Muscle layer of colon (tissue), 2 donors: ENCODE measurements around the gene ARHGAP26.
"Not testable (repeated sequence)": the region's sequence is repeated elsewhere in the genome, so short reads cannot be mapped to it uniquely, and the experiment has no call there.

Experiments
- H3K27ac ChIP-seq: one replicate; pipeline ENCODE4 v1.7.0; 2013; ENCODE audit warnings: low read depth, mild to moderate bottlenecking, low read length, moderate library complexity
- H3K27me3 ChIP-seq, 2 donors: one replicate each; pipeline ENCODE4 v1.7.0; 2013; ENCODE audit warnings: low read length in 2 of 2, mild to moderate bottlenecking in 2 of 2; ENCODE audit not compliant: insufficient read depth in 2 of 2, control insufficient read depth in 1 of 2
- H3K36me3 ChIP-seq: one replicate; pipeline ENCODE4 v1.7.0; 2013; ENCODE audit warnings: mild to moderate bottlenecking, low read length; ENCODE audit not compliant: insufficient read depth
- H3K4me1 ChIP-seq: one replicate; pipeline ENCODE4 v1.7.0; 2013; ENCODE audit warnings: mild to moderate bottlenecking, low read length; ENCODE audit not compliant: insufficient read depth
- H3K4me3 ChIP-seq, 2 donors: one replicate each; pipeline ENCODE4 v1.7.0; 2013; ENCODE audit warnings: low read length in 2 of 2, low read depth in 1 of 2, mild to moderate bottlenecking in 1 of 2, moderate library complexity in 1 of 2
- H3K9ac ChIP-seq: one replicate; pipeline ENCODE4 v1.7.0; 2013; ENCODE audit warnings: low read length
- H3K9me3 ChIP-seq: one replicate; pipeline ENCODE4 v1.7.0; 2013; ENCODE audit warnings: mild to moderate bottlenecking, low read length
- donor health status: abdominal sarcoma.
- donor health status: Adenocarcinoma of cecum.

The ARHGAP26 gene

GRCh38 chr5:143110591-143110990, 340.4 kb downstream of the ARHGAP26 start:
- H3K9ac ChIP-seq = no peak overlapping the region
- H3K9me3 ChIP-seq = no peaks in the 10 kb centered on the region
- no peaks in the 10 kb centered on the region for H3K27me3 ChIP-seq
- no peaks in the 10 kb centered on the region for H3K36me3 ChIP-seq
- H3K4me3 ChIP-seq = no peak overlapping the region
- H3K4me1 ChIP-seq = peaks cover 4% of the 10 kb centered on the region
- no peak overlapping the region for H3K27ac ChIP-seq

GRCh38 chr5:143111799-143112198, 341.6 kb downstream of the ARHGAP26 start:
- H3K9ac ChIP-seq = no peak overlapping the region

GRCh38 chr5:143113461-143113860, 343.3 kb downstream of the ARHGAP26 start:
- Histone ChIP-seq H3K9ac (no peak overlapping the region), H3K36me3 (no peaks in the 10 kb centered on the region), H3K4me1 (peaks cover 4% of the 10 kb centered on the region), H3K9me3 (no peaks in the 10 kb centered on the region), H3K27me3 (no peaks in the 10 kb centered on the region), H3K27ac (no peak overlapping the region), H3K4me3 (no peak overlapping the region)

More at GRCh38 chr5:143111799-143112198, 341.6 kb downstream of the ARHGAP26 start:
- no peaks in the 10 kb centered on the region for H3K9me3 ChIP-seq
- H3K27me3 ChIP-seq = no peaks in the 10 kb centered on the region
- peaks cover 4% of the 10 kb centered on the region for H3K4me1 ChIP-seq
- H3K36me3 ChIP-seq = no peaks in the 10 kb centered on the region
- no peak overlapping the region for H3K4me3 ChIP-seq
- H3K27ac ChIP-seq = no peak overlapping the region

- Histone ChIP-seq H3K27ac (no peak overlapping the region), H3K36me3 (no peaks in the 10 kb centered on the region), H3K27me3 (no peaks in the 10 kb centered on the region), H3K9me3 (no peaks in the 10 kb centered on the region), H3K4me1 (peaks cover 10% of the 10 kb centered on the region), H3K4me3 (no peak overlapping the region), H3K9ac (no peak overlapping the region)
Measured at GRCh38 chr5:143114481-143114880, 344.3 kb downstream of the ARHGAP26 start.

- Histone ChIP-seq H3K4me1 (peaks cover 13% of the 10 kb centered on the region), H3K9ac (no peak overlapping the region), H3K9me3 (no peaks in the 10 kb centered on the region), H3K4me3 (no peak overlapping the region), H3K27me3 (no peaks in the 10 kb centered on the region), H3K27ac (no peak overlapping the region), H3K36me3 (no peaks in the 10 kb centered on the region)
Measured at GRCh38 chr5:143115381-143115780, 345.2 kb downstream of the ARHGAP26 start.

- Histone ChIP-seq H3K36me3 (no peaks in the 10 kb centered on the region), H3K4me1 (peaks cover 9% of the 10 kb centered on the region), H3K9ac (no peak overlapping the region), H3K27ac (no peak overlapping the region), H3K9me3 (no peaks in the 10 kb centered on the region), H3K27me3 (no peaks in the 10 kb centered on the region), H3K4me3 (no peak overlapping the region)
Measured at GRCh38 chr5:143116814-143117213, 346.6 kb downstream of the ARHGAP26 start.

- Histone ChIP-seq H3K9me3 (no peaks in the 10 kb centered on the region), H3K4me1 (peaks cover 9% of the 10 kb centered on the region), H3K27ac (no peak overlapping the region), H3K4me3 (no peak overlapping the region), H3K9ac (no peak overlapping the region), H3K36me3 (no peaks in the 10 kb centered on the region), H3K27me3 (no peaks in the 10 kb centered on the region)
Measured at GRCh38 chr5:143117821-143118220, 347.6 kb downstream of the ARHGAP26 start.

- peaks cover 9% of the 10 kb centered on the region for H3K4me1 ChIP-seq
- H3K27ac ChIP-seq = no peak overlapping the region
Measured at GRCh38 chr5:143118222-143118621, 348.0 kb downstream of the ARHGAP26 start.

GRCh38 chr5:143118818-143119217, 348.6 kb downstream of the ARHGAP26 start:
- not testable (repeated sequence) for H3K27me3 ChIP-seq, H3K27ac ChIP-seq

More at GRCh38 chr5:143118222-143118621, 348.0 kb downstream of the ARHGAP26 start:
- H3K9ac ChIP-seq = no peak overlapping the region
- no peaks in the 10 kb centered on the region for H3K9me3 ChIP-seq
- no peaks in the 10 kb centered on the region for H3K27me3 ChIP-seq
- no peak overlapping the region for H3K4me3 ChIP-seq
- no peaks in the 10 kb centered on the region for H3K36me3 ChIP-seq

GRCh38 chr5:143119291-143119769, 349.2 kb downstream of the ARHGAP26 start:
- Histone ChIP-seq H3K27me3 (no peaks in the 10 kb centered on the region), H3K9ac (no peak overlapping the region), H3K36me3 (no peaks in the 10 kb centered on the region), H3K9me3 (no peaks in the 10 kb centered on the region), H3K4me1 (peaks cover 9% of the 10 kb centered on the region), H3K4me3 (no peak overlapping the region), H3K27ac (no peak overlapping the region)

More at GRCh38 chr5:143118818-143119217, 348.6 kb downstream of the ARHGAP26 start:
- not testable (repeated sequence) for H3K36me3 ChIP-seq, H3K9ac ChIP-seq, H3K4me3 ChIP-seq, H3K9me3 ChIP-seq, H3K4me1 ChIP-seq

GRCh38 chr5:143119881-143120341, 349.7 kb downstream of the ARHGAP26 start:
- no peak overlapping the region for H3K4me3 ChIP-seq
- no peaks in the 10 kb centered on the region for H3K9me3 ChIP-seq
- no peaks in the 10 kb centered on the region for H3K27me3 ChIP-seq
- H3K27ac ChIP-seq = no peak overlapping the region
- no peak overlapping the region for H3K9ac ChIP-seq
- H3K4me1 ChIP-seq = peaks cover 9% of the 10 kb centered on the region
- no peaks in the 10 kb centered on the region for H3K36me3 ChIP-seq

GRCh38 chr5:143120460-143121134, 350.4 kb downstream of the ARHGAP26 start:
- Histone ChIP-seq H3K27ac (no peak overlapping the region), H3K9ac (no peak overlapping the region), H3K4me3 (no peak overlapping the region), H3K9me3 (no peaks in the 10 kb centered on the region), H3K27me3 (no peaks in the 10 kb centered on the region), H3K36me3 (no peaks in the 10 kb centered on the region), H3K4me1 (peaks cover 10% of the 10 kb centered on the region)
